K562 (cell line): ENCODE measurements around the gene LIX1L. TPM values are rescaled to one million over a fixed set of nuclear protein-coding genes. Genes with fewer than 3 reads are reported as not detected.

ENCODE experiments used
- ATAC-seq: fragments of 200-7000 bp; cut with Tn5 transposase; 3 replicates; pipeline ENCODE4 v1.9.1; 2020; ENCODE audit warnings: moderate library complexity
- BruUV-seq: library from RNA; stranded (reverse); fragments of 400-500 nt; replicated peaks from 2 replicates; lab custom pipeline; 2021; lab: Mats Ljungman, UMichigan
- CTCF ChIA-PET: fragments of 300-600 bp; formaldehyde crosslinking; extraction: SDS; loops from one replicate; lab custom pipeline; 2021; ENCODE audit warnings: low intra/inter-chr PET ratio; lab: Yijun Ruan, JAX
- POLR2A ChIA-PET: fragments of 300-600, 350-650 bp; sonication (Branson Sonifier 250); formaldehyde crosslinking; extraction: SDS; loops from one replicate; lab custom pipeline; 2021; ENCODE audit warnings: antibody characterized with exemption, inconsistent platforms; lab: Yijun Ruan, JAX
- DNase-seq, 4 experiments: peaks; one replicate each; pipeline versions ENCODE4 v3.0.0 to v3.0.0-alpha.2; 2011 to 2018; ENCODE audit warnings: low spot score in 3 of 4, mixed read lengths in 3 of 4; ENCODE audit errors: extremely low read depth in 1 of 4
- FAIRE-seq: peaks from 2 replicates; lab custom pipeline; 2011; peaks lifted over from hg19 to GRCh38; lab: Jason Lieb, UNC
- H2AFZ ChIP-seq: 2 replicates; pipeline ENCODE4 v1.6.0; 2011; ENCODE audit warnings: low read depth, low read length, control low read depth, inconsistent platforms
- H3K27ac ChIP-seq: fragments of 200-600 bp; 3 replicates; pipeline ENCODE4 v1.8.0; 2011; ENCODE audit warnings: low read depth, mild to moderate bottlenecking, control low read depth, inconsistent platforms, low read length, moderate library complexity, mixed read lengths; ENCODE audit errors: extremely low read depth
- H3K27me3 ChIP-seq, 2 experiments: fragments of 300-600 bp in 1 of 2; 2 replicates in 1 of 2; 3 replicates in 1 of 2; pipeline versions ENCODE4 v1.6.0 to v1.8.0; 2011; ENCODE audit warnings: inconsistent platforms in 2 of 2, low read length in 2 of 2, mild to moderate bottlenecking in 1 of 2, mixed read lengths in 1 of 2, moderate library complexity in 1 of 2; ENCODE audit not compliant: control insufficient read depth in 2 of 2, insufficient read depth in 2 of 2
- H3K36me3 ChIP-seq: fragments of 300-600 bp; 3 replicates; pipeline ENCODE4 v1.8.0; 2011; ENCODE audit warnings: mild to moderate bottlenecking, low read length, inconsistent platforms; ENCODE audit not compliant: control insufficient read depth, insufficient read depth
- H3K4me1 ChIP-seq, 2 experiments: fragments of 200-600 bp in 1 of 2; replicated peaks in 1 of 2; 2 replicates in 1 of 2; 3 replicates in 1 of 2; pipeline versions ENCODE4 v1.5.1 to v1.8.0; 2011; ENCODE audit warnings: inconsistent platforms in 2 of 2, low read length in 2 of 2, mild to moderate bottlenecking in 1 of 2, mixed read lengths in 1 of 2, moderate library complexity in 1 of 2; ENCODE audit not compliant: control insufficient read depth in 2 of 2, insufficient read depth in 2 of 2
- H3K4me2 ChIP-seq: 2 replicates; pipeline ENCODE4 v1.6.1; 2011; ENCODE audit warnings: low read length, control low read depth, inconsistent platforms, mixed read lengths; ENCODE audit not compliant: insufficient read depth
- H3K4me3 ChIP-seq: fragments of 200-600 bp; sonication (generic), shearing (Covaris generic); 2 replicates; pipeline ENCODE4 v1.5.1; 2016; ENCODE audit warnings: control low read depth, inconsistent platforms
- H3K79me2 ChIP-seq: fragments of 200-600 bp; 3 replicates; pipeline ENCODE4 v1.8.0; 2011; ENCODE audit warnings: low read length, inconsistent platforms; ENCODE audit not compliant: control insufficient read depth, insufficient read depth
- H3K9ac ChIP-seq, 2 experiments: 2 replicates each; pipeline versions ENCODE4 v1.6.0 to v1.6.1; 2011; ENCODE audit warnings: low read depth in 2 of 2, low read length in 2 of 2, control low read depth in 1 of 2, inconsistent platforms in 1 of 2, mild to moderate bottlenecking in 1 of 2, mixed read lengths in 1 of 2; ENCODE audit not compliant: insufficient read depth in 1 of 2
- H3K9me1 ChIP-seq: one replicate; pipeline ENCODE4 v1.6.0; 2011; ENCODE audit warnings: inconsistent platforms, mild to moderate bottlenecking, low read length, moderate library complexity; ENCODE audit not compliant: control insufficient read depth, insufficient read depth
- H3K9me3 ChIP-seq: replicated peaks from 2 replicates; pipeline ENCODE4 v1.5.1; 2011; ENCODE audit warnings: low read depth, low read length, inconsistent platforms; ENCODE audit not compliant: control insufficient read depth, insufficient read depth
- H4K20me1 ChIP-seq: replicated peaks from 2 replicates; pipeline ENCODE4 v1.6.1; 2011; ENCODE audit warnings: low read length, inconsistent platforms, mixed read lengths; ENCODE audit not compliant: control insufficient read depth, insufficient read depth
- ARNT ChIP-seq, 2 experiments: fragments of 450-650 bp; IDR thresholded peaks; 2 replicates each; pipeline ENCODE4 v1.6.1; 2016; ENCODE audit warnings: mild to moderate bottlenecking in 1 of 2
- FOXJ2 ChIP-seq: fragments of 200-800 bp; sonication (Bioruptor generic); IDR thresholded peaks from 2 replicates; pipeline ENCODE4 v1.6.1; 2016; ENCODE audit warnings: missing genetic modification characterization, missing compliant biosample characterization
- HDAC1 ChIP-seq, 2 experiments: fragments of 450-650 bp; IDR thresholded peaks; 2 replicates each; pipeline ENCODE4 v1.6.1; 2016 to 2017; ENCODE audit warnings: inconsistent platforms in 1 of 2, mild to moderate bottlenecking in 1 of 2, moderate library complexity in 1 of 2
- NELFE ChIP-seq: IDR thresholded peaks from 2 replicates; pipeline ENCODE4 v1.6.1; 2011; ENCODE audit warnings: mild to moderate bottlenecking; ENCODE audit not compliant: insufficient read depth, insufficient read length
- OTX1 ChIP-seq: fragments of 450-650 bp; formaldehyde crosslinking; IDR thresholded peaks from 2 replicates; pipeline ENCODE4 v1.4.0; 2022; ENCODE audit warnings: mild to moderate bottlenecking
- SMARCA5 ChIP-seq: fragments of 450-650 bp; IDR thresholded peaks from 2 replicates; pipeline ENCODE4 v1.6.1; 2016
- SMARCE1 ChIP-seq: fragments of 450-650 bp; IDR thresholded peaks from 2 replicates; pipeline ENCODE4 v1.7.1; 2016; ENCODE audit warnings: mild to moderate bottlenecking
- TFAP4 ChIP-seq: sonication (generic); formaldehyde crosslinking; IDR thresholded peaks from 2 replicates; pipeline ENCODE4 v1.8.0; 2022; ENCODE audit warnings: missing genetic modification reagents, mild to moderate bottlenecking, moderate library complexity, borderline replicate concordance
- U2AF2 ChIP-seq: fragments of 200-400 bp; formaldehyde crosslinking; optimal IDR thresholded peaks from 2 replicates; pipeline ENCODE3; 2017; ENCODE audit warnings: low read depth, mild to moderate bottlenecking, low read length
- WGBS: fragments of 100-300 bp; shearing (Covaris generic); methylation state at CpG from one replicate; pipeline ENCODE4 v1.1.6; 2016; ENCODE audit warnings: low coverage, mixed read lengths; ENCODE audit not compliant: insufficient coverage; ENCODE audit errors: missing lambda C conversion rate; 5-methylcytosine and 5-hydroxymethylcytosine counted together
- in situ Hi-C: fragments of 300-500 bp; cut with MboI; formaldehyde crosslinking; loops from 4 replicates; pipeline ENCODE4 v1.15.0; 2018; ENCODE audit warnings: inconsistent platforms, mixed read lengths
- intact Hi-C: fragments of 100-400 bp; cut with micrococcal nuclease; formaldehyde crosslinking; loops from 2 replicates; pipeline ENCODE4 v1.14.2; 2022
- polyA plus RNA-seq, 8 experiments: library from polyadenylated mRNA; depleted of rRNA in 4 of 8; stranded (reverse) in 5 of 8; unstranded in 3 of 8; fragments of >200 nt; fragmentation: Nextera tagmentation in 2 of 8; fragmentation: Illumina TruSeq in 1 of 8; extraction: Ambion mirVana in 2 of 8; extraction: Trizol in 1 of 8; gene quantifications; 2 replicates each; pipeline versions ENCODE4 v1.2.1 to v1.2.3, GENCODE V29; 2011 to 2014; ENCODE audit warnings: inconsistent platforms in 1 of 8, missing spikeins in 1 of 8
- total RNA-seq, 7 experiments: library from RNA; depleted of rRNA in 6 of 7; stranded (reverse); fragments of >200 nt in 6 of 7; fragmentation: Illumina TruSeq in 2 of 7; extraction: Trizol in 2 of 7; gene quantifications; 2 replicates each; pipeline versions ENCODE4 v1.2.1 to v1.2.3, GENCODE V29; 2011 to 2021; ENCODE audit warnings: low replicate concordance in 1 of 7
- TF ChIP-seq, protein P1 (sequence below): fragments of 250-450 bp; sonication (Bioruptor Pico); IDR thresholded peaks from 2 replicates; pipeline ENCODE4 v1.8.0; 2022; ENCODE audit warnings: moderate library complexity, mild to moderate bottlenecking, inconsistent platforms
- TF ChIP-seq, protein P2 (sequence below): sonication (generic); IDR thresholded peaks from 2 replicates; pipeline ENCODE4 v1.6.1; 2016
- TF ChIP-seq, protein P3 (sequence below), 2 experiments: IDR thresholded peaks; 2 replicates each; pipeline ENCODE4 v1.6.1; 2012; ENCODE audit warnings: improper control_type of control experiment in 2 of 2, low read depth in 2 of 2, low read length in 2 of 2, borderline replicate concordance in 1 of 2

The LIX1L gene
- total and polyA plus RNA-seq, 9 of the 15 experiments (the other 6 are each of a cell fraction or from before 2014, with no cell fraction given) = 4.6 to 26.5 (median 12.5) TPM

GRCh38 chr1:145956781-145957442 is 905 bp downstream of the LIX1L start:
- DNase-seq (no peak), FAIRE-seq (no peak), ATAC-seq (no peak)
- ChIA-PET POLR2A (interaction anchor here (0.6 to 2.7 kb wide), 8 partner anchors 13 to 95 kb away, joined by 3 to 18 read pairs (median 8); partner anchors contain the start of gene RBM8A), CTCF (no interaction called here)
- Histone ChIP-seq H3K4me3 (peak overlapping the region; percentile 79), H3K9ac (peak overlapping the region; percentile 70 to 98), H3K4me2 (peak overlapping the region; percentile 91), H3K4me1 (peaks cover 20 to 23% of the 10 kb centered on the region in 2 experiments; a peak in 4 of 5 replicates), H2AFZ (peak overlapping the region; percentile 92), H3K27ac (peak overlapping the region; percentile 74), H3K27me3 (no peaks in the 10 kb centered on the region), H3K9me3 (no peaks in the 10 kb centered on the region), H3K36me3 (no peaks in the 10 kb centered on the region), H3K9me1 (no peaks in the 10 kb centered on the region), H4K20me1 (no peaks in the 10 kb centered on the region), H3K79me2 (peaks cover 29% of the 10 kb centered on the region)
- WGBS = 0% methylated on average over 3 of the region's 3 CpGs
- BruUV-seq = TSS peak; percentile 51
- intact Hi-C loops = loop anchor here (2.0 kb wide), 1 partner anchor 24 kb away; no protein-coding TSS in a partner anchor
- in situ Hi-C loops = no loop called here
- TF ChIP-seq NELFE (no peak), OTX1 (CRISPR knock-in tag) (0 out of 2 replicates have a peak, but pooled peaks have one; percentile 51), SMARCE1 (0 out of 2 replicates have a peak, but pooled peaks have one; percentile 18), HDAC1 (IDR thresholded peaks at IDR 0.05) (peak in 1 of 2 experiments; percentile 13; a peak in 1 of 4 replicates), SMARCA5 (0 out of 2 replicates have a peak, but pooled peaks have one; percentile 33), ARNT (IDR thresholded peaks at IDR 0.05) (0 out of 4 replicates have a peak, but pooled peaks of 1 of the 2 experiments have one; percentile 52), TFAP4 (CRISPR knock-in tag) (no peak), FOXJ2 (tag) (peak; percentile 27; the same call in 1 of the 2 replicates), U2AF2 (no peak)
- TF ChIP-seq, protein P1, sequence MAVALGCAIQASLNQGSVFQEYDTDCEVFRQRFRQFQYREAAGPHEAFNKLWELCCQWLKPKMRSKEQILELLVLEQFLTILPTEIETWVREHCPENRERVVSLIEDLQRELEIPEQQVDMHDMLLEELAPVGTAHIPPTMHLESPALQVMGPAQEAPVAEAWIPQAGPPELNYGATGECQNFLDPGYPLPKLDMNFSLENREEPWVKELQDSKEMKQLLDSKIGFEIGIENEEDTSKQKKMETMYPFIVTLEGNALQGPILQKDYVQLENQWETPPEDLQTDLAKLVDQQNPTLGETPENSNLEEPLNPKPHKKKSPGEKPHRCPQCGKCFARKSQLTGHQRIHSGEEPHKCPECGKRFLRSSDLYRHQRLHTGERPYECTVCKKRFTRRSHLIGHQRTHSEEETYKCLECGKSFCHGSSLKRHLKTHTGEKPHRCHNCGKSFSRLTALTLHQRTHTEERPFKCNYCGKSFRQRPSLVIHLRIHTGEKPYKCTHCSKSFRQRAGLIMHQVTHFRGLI (CRISPR knock-in tag) = no peak
- TF ChIP-seq, protein P2, sequence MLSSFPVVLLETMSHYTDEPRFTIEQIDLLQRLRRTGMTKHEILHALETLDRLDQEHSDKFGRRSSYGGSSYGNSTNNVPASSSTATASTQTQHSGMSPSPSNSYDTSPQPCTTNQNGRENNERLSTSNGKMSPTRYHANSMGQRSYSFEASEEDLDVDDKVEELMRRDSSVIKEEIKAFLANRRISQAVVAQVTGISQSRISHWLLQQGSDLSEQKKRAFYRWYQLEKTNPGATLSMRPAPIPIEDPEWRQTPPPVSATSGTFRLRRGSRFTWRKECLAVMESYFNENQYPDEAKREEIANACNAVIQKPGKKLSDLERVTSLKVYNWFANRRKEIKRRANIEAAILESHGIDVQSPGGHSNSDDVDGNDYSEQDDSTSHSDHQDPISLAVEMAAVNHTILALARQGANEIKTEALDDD = peak; percentile 39; the same call in 1 of the 2 replicates
- TF ChIP-seq, protein P3, sequence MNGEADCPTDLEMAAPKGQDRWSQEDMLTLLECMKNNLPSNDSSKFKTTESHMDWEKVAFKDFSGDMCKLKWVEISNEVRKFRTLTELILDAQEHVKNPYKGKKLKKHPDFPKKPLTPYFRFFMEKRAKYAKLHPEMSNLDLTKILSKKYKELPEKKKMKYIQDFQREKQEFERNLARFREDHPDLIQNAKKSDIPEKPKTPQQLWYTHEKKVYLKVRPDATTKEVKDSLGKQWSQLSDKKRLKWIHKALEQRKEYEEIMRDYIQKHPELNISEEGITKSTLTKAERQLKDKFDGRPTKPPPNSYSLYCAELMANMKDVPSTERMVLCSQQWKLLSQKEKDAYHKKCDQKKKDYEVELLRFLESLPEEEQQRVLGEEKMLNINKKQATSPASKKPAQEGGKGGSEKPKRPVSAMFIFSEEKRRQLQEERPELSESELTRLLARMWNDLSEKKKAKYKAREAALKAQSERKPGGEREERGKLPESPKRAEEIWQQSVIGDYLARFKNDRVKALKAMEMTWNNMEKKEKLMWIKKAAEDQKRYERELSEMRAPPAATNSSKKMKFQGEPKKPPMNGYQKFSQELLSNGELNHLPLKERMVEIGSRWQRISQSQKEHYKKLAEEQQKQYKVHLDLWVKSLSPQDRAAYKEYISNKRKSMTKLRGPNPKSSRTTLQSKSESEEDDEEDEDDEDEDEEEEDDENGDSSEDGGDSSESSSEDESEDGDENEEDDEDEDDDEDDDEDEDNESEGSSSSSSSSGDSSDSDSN (IDR thresholded peaks at IDR 0.05; ENCODE audit: borderline replicate concordance in 1 of 2, low read depth in 2 of 2, low read length in 2 of 2) = 0 out of 4 replicates have a peak, but pooled peaks of 1 of the 2 experiments have one; percentile 12
